A549 (cell line): Measurements from ENCODE around the gene DGCR2.

Source experiments
- BCL3 ChIP-seq: fragments of >200 bp; sonication (Bioruptor Twin); formaldehyde crosslinking; IDR thresholded peaks from 3 replicates; pipeline ENCODE4 v1.6.1; 2016
- CBX2 ChIP-seq: fragments of 200-600 bp; sonication (generic); IDR thresholded peaks from 2 replicates; pipeline ENCODE4 v1.6.1; 2016; ENCODE audit warnings: low read depth, mild to moderate bottlenecking, borderline replicate concordance
- CEBPB ChIP-seq, 2 experiments: fragments of >200 bp in 1 of 2; sonication (Bioruptor Twin) in 1 of 2; formaldehyde crosslinking in 1 of 2; IDR thresholded peaks; 2 replicates each; pipeline ENCODE4 v1.6.1; 2012 to 2016
- CTCF ChIP-seq: fragments of >200 bp; sonication (Bioruptor Twin); formaldehyde crosslinking; IDR thresholded peaks from 3 replicates; pipeline ENCODE4 v1.5.1; 2016
- EP300 ChIP-seq, 2 experiments: fragments of >200 bp; sonication (Bioruptor Twin); formaldehyde crosslinking; IDR thresholded peaks; 2 replicates in 1 of 2; 3 replicates in 1 of 2; pipeline ENCODE4 v1.6.1; 2016 to 2017
- ESRRA ChIP-seq: fragments of 150-350 bp; IDR thresholded peaks from 2 replicates; pipeline ENCODE4 v1.6.1; 2014; ENCODE audit warnings: mild to moderate bottlenecking, low read length, borderline replicate concordance
- HOXA7 ChIP-seq: fragments of 250-450 bp; sonication (Bioruptor Pico); IDR thresholded peaks from 2 replicates; pipeline ENCODE4 v1.5.0; 2020; ENCODE audit warnings: mild to moderate bottlenecking, moderate library complexity
- KDM5A ChIP-seq: fragments of 200-600 bp; sonication (generic); IDR thresholded peaks from 2 replicates; pipeline ENCODE4 v1.6.1; 2016; ENCODE audit warnings: antibody characterized with exemption, mild to moderate bottlenecking
- MAX ChIP-seq: IDR thresholded peaks from 2 replicates; pipeline ENCODE4 v1.6.1; 2012
- MAZ ChIP-seq: fragments of 150-350 bp; IDR thresholded peaks from 2 replicates; pipeline ENCODE4 v1.6.1; 2014; ENCODE audit warnings: antibody characterized with exemption, low read depth, low read length, borderline replicate concordance
- PBX3 ChIP-seq: IDR thresholded peaks from 2 replicates; pipeline ENCODE4 v1.6.1; 2012
- POLR2A ChIP-seq: IDR thresholded peaks from 2 replicates; pipeline ENCODE4 v1.6.1; 2012; ENCODE audit warnings: mild to moderate bottlenecking, low read length
- ZSCAN20 ChIP-seq: fragments of 250-450 bp; sonication (Bioruptor Pico); IDR thresholded peaks from 2 replicates; pipeline ENCODE4 v1.8.0; 2022; ENCODE audit warnings: mild to moderate bottlenecking, moderate library complexity

GRCh38 chr22:19016081-19016766 lies 106.0 kb downstream of the DGCR2 start:
- TF ChIP-seq POLR2A, result no peak
- no peak for TF ChIP-seq CTCF
- no peak for TF ChIP-seq EP300 (IDR thresholded peaks at IDR 0.05)
- no peak for TF ChIP-seq ESRRA
- no peak for TF ChIP-seq KDM5A
- TF ChIP-seq PBX3, result no peak
- no peak for TF ChIP-seq MAX
- no peak for TF ChIP-seq MAZ
- TF ChIP-seq HOXA7 (CRISPR knock-in tag), result no peak
- TF ChIP-seq BCL3, result no peak
- no peak for TF ChIP-seq CBX2
- no peak for TF ChIP-seq ZSCAN20 (CRISPR knock-in tag)
- TF ChIP-seq CEBPB (IDR thresholded peaks at IDR 0.05), result no peak
